NK-92 treated with Interleukin-12 subunit alpha and Interleukin-12 subunit beta, amount 100 ng/mL, for 24 hours (cell line): ENCODE results near the gene MYT1.

Experiments used
- DNase-seq: peaks from one replicate; lab custom pipeline; 2025; lab: John Stamatoyannopoulos, UW

The MYT1 gene

DNA sequence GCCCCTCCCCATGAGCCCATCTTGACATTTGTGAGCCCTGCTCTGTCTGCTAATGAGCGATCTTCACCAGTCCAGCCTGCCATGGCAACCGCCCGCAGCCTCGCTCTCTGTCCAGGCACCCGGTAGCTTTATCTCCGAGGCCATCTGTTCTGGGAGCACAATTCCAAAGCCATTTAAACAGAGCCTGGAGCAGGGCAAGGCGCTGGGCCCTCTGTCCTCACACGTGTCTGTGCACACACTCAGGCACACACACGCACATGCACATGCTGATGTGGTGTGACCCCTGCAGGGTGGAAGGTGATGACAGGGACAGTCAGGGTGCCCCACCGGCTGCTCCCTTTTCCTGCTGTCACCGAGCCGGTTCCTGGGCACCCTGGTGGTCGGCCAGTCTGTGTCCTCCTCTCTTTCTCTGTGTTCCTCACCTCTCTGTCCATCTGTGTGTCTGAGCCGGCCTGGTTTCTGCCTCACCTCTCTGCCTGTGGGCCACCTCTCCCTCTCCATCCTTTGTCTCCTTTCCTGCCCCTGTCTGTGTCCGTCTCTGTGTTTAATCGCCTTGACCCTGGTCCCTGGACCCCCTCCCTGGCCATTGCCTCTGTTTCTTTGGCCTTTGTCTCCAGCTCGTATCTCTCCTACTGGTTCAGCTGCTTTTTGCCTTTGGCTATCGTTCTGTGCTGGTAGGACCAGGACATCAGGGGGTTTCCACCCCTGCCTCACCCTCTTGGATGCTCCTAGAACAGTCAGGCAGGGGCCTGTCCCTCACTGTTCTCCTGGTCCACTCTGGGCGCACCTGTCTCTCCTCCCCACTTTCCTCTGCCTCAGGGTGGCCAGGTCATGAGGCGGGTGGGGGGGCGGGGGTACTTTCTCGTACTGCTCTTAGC is 8.8 kb upstream of the MYT1 start:
- no peak for DNase-seq

- DNase-seq: no peak
Observed at GRCh38 chr20:64156136-64156885, 7.9 kb upstream of the MYT1 start.

DNA sequence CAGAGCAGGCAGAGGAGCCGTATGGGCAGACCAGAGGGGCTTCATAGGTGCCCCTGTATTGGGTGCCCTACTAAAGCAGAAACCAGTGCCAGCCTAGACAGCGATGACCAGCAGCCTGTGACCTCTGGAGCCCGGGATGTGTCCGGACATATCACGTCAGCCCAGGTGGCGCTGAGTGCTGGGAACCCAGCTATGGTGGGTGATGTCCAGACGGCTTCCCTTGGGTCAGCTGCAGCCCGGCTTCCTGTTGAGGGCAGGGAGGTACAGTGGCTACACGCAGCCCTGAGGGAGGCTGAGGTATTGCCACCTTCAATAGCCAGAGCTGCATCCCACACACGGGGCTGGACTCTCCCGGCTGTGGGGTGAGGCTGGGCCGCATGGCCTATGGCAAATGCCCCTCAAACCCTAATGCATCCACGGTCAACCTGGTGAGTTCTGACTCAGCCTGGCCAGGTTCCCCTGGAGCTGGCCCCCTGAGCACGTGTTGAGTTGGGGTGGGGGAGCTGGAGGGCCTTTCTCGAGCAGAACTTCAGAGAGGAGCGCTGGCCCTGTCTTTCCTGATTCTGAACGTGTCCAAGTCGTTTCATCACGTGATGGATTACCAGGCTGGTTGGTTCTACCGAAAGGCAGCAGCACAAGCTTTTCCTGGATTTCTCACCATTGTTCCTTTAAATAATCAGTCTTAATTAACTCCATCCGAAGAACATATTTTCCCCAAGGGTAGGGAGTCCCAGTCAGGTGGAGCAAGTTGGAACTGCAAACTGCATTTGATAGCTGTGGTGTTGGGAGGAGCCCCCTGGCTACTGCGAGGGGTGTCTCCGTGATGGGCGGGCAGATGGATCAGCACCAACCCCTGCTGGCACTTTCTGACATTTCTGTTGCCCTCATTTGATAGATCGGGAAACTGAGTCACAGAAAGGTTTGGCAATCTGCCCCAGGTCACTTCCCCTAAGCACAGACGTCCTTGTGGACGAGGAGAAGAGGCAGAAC is 7.1 kb upstream of the MYT1 start:
- DNase-seq: no peak

GRCh38 chr20:64157878-64158277 is 6.4 kb upstream of the MYT1 start:
- DNase-seq: no peak

- peak; percentile 17 for DNase-seq
Observed at GRCh38 chr20:64158346-64159285, 5.6 kb upstream of the MYT1 start.

DNA sequence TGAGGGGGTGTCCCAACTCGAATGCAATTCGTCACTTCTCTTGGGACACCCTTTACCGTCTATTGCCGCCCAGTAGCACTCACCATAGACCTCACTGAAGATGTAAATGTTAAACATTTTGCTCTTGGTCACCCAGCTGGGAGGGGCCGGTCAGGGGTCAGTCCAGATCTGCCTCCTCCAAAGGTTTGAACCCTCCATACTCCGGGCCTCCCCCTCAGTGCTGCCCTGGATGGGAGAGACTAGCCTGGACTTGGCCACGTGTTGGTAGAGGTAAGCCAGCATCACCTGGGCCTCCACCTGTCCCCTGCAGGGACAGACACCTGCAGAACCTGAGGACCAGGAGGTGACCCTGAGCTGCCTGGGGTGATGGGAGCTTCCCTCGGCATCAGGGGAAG is 5.0 kb upstream of the MYT1 start:
- DNase-seq: no peak

DNA sequence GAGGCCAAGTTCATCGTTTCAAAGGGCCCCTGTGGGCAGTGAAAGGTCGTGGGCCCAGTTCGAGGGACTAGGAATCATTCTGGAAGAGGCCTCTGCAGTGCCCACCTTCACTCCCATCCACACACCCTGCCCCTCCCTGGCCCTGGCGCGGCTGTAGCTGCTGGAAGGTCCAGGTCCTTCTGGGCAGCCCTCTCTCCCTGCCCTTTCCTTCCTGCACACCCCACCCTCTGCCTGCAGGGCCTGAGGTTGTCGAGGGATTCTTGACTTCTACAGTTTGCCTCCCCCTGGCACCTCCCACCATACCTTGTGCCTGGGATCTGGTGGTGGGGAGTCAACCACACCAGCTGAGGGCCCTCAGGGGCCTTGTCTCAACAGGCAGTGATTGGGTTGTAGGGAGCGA is 4.5 kb upstream of the MYT1 start:
- DNase-seq: no peak

- no peak for DNase-seq
Observed at GRCh38 chr20:64160118-64160517, 4.1 kb upstream of the MYT1 start.

DNA sequence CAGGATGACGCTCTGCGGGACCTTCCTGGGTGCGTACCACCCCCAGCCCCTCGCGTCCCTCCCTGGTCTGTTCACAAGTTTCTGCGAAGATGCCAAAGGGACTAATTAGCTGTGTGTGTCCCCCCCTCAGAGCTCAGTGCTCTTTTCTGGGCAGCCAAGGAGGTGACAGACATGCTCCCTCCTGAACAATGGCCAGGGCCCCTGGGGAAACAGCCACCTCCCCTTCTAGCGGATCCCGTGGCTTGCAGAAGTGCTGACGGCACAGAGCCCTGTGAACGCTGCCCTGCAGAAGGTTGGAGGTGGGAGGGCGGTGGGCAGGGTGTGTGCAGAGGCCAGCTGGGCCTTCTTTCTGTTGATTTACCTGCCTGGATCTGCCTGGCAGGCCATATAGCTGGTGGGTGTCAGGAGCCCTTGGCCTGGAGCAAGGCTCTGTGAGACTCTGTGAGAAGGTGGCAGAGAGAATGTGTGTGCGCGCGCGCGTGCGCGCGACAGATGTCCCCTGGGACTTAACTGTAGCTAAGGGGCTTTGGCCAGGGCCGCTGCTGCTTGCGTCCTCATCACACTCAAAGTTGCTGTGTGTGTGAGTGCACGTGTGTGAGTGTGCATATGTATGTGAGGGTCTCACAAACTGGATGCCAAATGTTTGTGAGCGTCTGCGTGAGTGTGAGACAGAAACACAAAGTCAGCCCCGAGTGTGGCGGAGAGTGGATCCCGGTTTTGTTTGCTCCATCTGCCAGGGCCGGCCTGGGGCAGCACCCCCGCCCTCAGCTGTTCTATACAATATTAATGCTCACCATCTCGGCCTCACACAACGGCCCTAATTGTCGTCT is 3.5 kb upstream of the MYT1 start:
- DNase-seq: no peak

- no peak for DNase-seq
Observed at GRCh38 chr20:64161356-64162238, 2.7 kb upstream of the MYT1 start.

DNA sequence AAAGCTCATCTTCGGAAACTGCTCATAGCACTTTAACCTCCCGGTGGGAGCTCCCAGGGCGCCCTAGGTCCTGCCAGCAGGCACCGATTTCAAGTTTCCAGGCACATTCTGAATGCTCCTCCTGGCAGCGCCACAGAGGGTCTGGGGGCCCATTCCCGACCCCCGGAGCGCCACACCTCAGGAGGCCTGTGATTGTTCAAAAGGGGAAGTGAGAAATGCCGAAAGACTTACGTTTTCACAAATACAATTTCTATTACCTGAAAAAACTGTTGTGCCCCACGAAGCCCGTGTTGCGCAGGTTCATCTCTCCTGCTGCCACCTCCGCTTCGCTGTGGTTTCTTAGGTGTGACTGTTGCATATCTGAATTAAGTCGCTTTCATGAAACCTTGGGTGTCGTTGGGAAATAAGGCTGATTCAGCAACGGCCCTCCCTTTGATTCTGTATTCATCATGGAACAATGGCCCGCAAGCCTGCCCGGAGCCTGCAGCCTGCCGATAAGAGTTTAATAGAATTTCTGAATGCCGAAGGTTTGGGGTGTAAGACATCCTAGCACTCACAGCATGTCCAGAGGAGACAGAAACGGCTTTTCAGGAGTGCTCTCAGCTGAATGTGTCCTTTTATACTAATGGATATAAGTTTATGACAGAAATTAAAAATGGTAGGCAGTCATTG is 1.9 kb upstream of the MYT1 start:
- DNase-seq: peak; percentile 28

- DNase-seq: no peak
Observed at GRCh38 chr20:64163776-64164122, 503 bp upstream of the MYT1 start.

DNA sequence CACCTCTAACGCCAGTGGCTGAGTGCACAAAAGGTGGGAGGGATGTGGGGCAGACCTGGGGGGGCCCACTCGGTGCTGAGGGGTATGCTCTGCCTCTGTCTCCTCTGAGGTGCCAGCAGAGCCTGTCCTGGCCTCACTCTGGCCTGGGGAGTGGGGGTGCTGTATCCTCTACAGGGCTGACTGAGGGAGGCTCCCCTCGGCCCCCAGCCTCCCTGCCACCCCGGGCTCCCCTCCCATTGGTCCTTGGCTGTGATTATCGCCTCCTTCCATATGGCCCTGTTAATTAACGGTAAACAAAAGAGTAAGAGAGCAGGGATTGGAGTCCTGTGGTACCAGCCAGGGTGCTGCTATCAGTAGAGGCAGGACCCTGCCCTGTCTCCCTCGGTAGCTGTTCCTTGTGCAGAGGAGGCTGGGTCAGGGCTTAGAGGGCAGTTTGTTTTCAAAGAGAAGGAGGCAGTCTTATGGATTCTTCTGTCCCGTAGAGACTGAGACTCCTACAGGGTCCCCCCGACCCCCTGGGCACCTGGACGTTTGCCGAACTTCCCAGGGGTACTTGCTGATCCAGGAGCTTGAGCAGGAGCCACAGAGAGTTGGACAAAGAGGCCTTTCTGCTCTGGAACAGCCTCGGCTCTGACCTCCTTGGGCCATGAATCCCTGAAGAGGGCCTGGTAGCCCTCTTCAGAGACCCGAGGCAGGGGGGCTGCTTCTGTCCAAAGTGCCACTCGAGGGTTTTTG is 1.8 kb downstream of the MYT1 start:
- no peak for DNase-seq

DNA sequence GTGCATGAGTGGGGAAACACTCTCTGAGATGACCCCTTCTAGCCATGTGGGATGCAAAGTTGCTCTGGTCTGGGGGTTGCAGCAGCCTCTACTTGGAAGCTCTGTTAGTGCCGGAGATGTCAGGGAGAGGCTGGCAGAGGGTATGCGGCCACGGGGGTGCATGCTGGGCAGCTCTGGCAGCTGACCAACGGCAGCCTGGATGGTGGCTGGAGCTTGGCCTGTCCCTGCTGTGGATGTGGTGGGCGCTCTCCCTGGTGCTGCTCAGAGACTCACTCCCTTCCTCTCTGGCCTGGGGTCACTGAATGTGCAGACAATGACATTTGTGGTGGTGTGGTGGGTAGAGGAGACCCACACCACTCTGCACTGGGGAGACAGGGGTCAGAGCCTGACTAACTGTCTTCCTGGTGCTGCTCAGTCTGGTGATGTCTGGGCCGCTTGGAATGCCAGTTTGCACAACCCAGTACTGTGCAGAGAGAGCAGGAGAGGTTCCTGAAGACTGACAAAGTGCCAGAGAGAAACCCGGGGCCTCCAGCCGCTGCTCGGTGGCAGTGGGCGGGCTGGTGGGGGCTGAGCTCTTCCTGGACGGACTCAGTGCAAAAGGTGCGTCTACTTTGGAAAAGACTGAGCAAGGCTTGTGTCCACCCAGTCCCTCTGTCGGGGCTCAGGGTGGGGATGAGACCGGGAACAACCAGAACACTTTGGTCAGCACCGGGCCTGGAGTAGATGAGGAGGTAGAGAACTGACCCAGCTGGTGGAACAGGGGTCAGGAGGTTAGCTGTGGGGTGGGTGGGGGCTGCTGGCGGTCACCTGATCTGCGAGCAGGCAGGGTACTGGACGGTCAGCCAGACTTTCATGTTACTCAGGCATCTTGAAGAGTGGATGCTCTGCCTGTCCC is 2.7 kb downstream of the MYT1 start:
- no peak for DNase-seq

GRCh38 chr20:64167676-64168075 is 3.4 kb downstream of the MYT1 start:
- no peak for DNase-seq

DNA sequence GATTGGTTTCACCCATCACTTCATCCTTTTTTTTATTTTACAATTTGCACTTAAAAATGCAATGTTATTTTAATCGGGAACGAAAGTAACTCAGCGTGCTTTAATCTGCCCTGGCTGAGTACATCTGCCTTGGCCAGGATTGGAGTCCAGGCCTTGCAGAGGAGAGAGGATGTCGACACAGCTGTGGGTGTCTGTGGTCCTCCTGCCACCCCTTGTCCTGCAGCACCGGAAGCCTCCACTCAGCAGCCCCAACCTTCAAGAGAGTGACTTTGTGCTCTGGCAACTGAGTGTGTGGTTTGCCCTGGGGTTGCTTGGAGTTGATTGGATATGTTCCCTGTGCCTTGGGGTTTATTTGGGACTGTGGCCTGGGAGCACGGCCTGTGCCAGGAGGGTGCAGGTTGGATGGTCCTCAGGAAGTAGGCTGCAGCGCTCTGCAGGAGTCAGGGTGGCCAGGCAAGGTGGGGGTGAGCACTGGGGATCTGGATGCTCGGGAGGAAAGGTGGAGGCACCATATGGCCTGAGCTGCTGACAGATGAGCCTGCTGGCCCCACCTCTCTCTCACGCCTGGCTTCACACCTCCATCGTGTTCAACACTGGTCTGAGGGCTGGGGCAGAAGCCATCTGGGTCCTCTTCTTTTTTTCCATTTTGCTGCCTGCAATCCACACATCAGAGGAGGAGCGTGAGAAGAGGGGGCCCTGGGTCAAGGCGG is 4.3 kb downstream of the MYT1 start:
- peak; percentile 56 for DNase-seq
